Mesodermal cell (in vitro differentiated cells): ENCODE measurements around the gene SLC35E3.
"Not testable (repeated sequence)": the region's sequence is repeated elsewhere in the genome, so short reads cannot be mapped to it uniquely, and the experiment has no call there.

Experiments used
- H3K27ac ChIP-seq: 2 replicates; pipeline ENCODE4 v1.7.0; 2013; ENCODE audit warnings: mild to moderate bottlenecking, low read depth, low read length, moderate library complexity; ENCODE audit not compliant: severe bottlenecking
- H3K36me3 ChIP-seq: 2 replicates; pipeline ENCODE4 v1.7.1; 2013; ENCODE audit warnings: mild to moderate bottlenecking, low read length, moderate library complexity; ENCODE audit not compliant: control insufficient read depth, insufficient read depth
- H3K4me1 ChIP-seq: one replicate; pipeline ENCODE4 v1.7.1; 2013; ENCODE audit warnings: mild to moderate bottlenecking, low read length; ENCODE audit not compliant: insufficient read depth, control insufficient read depth, poor library complexity, severe bottlenecking
- H3K4me3 ChIP-seq: 2 replicates; pipeline ENCODE4 v1.7.0; 2013; ENCODE audit warnings: low read length, control low read depth, mild to moderate bottlenecking; ENCODE audit not compliant: insufficient read depth, poor library complexity, severe bottlenecking; ENCODE audit errors: extremely low read depth
- H3K9me3 ChIP-seq: 2 replicates; pipeline ENCODE4 v1.7.1; 2013; ENCODE audit warnings: mild to moderate bottlenecking, low read length, moderate library complexity; ENCODE audit not compliant: control insufficient read depth
- WGBS, 2 experiments: methylation state at CpG; one replicate each; pipeline ENCODE4 v1.1.5; 2013; ENCODE audit warnings: missing lambda C conversion rate in 2 of 2; ENCODE audit not compliant: insufficient coverage in 2 of 2; 5-methylcytosine and 5-hydroxymethylcytosine counted together

The SLC35E3 gene

GRCh38 chr12:68806488-68807237, 60.7 kb downstream of the SLC35E3 start:
- 97 to 98% methylated on average over 7 to 8 of the region's 18 CpGs for WGBS, 2 experiments
- Histone ChIP-seq H3K9me3 (no peaks in the 10 kb centered on the region), H3K27ac (no peak overlapping the region), H3K4me1 (peaks cover 8% of the 10 kb centered on the region), H3K4me3 (no peak overlapping the region), H3K36me3 (peaks cover 18% of the 10 kb centered on the region)

DNA sequence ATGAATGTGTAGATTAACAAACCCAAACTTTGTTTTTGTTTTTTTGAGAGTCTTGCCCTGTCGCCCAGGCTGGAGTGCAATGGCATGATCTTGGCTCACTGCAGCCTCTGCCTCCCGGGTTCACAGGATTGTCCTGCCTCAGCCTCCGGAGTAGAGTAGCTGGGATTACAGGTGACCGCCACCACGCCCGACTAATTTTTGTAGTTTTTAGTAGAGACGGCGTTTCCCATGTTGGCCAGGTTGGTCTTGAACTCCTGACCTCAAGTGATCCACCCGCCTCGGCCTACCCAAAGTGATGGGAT, 61.2 kb downstream of the SLC35E3 start:
- Histone ChIP-seq H3K36me3 (peaks cover 24% of the 10 kb centered on the region), H3K27ac (peak overlapping the region; percentile 97), H3K4me3 (peak overlapping the region; percentile 89)
- not testable (repeated sequence) for H3K9me3 ChIP-seq, H3K4me1 ChIP-seq
- WGBS, 2 experiments = 49 to 58% methylated on average over 10 of the region's 10 CpGs

DNA sequence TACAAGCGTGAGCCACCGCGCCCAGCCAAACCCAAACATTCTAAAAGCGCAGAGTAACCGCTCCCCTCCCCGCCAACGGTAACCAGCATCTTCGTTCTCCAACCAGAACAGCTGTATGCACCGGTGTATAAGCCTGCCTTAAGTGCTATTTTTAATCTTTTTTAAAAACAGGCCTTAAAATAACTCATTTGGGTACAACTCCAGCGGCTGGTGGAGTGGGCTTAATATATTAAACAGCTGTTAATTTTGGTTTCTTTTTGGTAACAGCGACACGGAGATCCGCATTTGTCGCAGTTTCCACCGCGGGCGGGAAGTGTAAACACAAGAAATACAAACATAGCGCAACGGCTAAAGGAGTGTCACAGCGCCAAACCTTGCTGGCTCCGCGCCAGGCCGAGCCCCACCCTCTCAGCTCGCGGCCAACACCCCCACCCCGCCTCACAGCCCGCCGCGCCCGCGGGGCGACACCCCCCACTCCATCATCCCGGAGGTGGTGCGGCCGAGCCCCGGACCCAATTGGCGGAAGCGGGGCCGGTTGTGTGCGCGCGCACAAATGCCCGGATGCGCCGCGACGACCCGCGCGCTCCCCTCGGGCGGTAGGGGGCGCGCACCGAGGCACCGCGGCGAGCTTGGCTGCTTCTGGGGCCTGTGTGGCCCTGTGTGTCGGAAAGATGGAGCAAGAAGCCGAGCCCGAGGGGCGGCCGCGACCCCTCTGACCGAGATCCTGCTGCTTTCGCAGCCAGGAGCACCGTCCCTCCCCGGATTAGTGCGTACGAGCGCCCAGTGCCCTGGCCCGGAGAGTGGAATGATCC, 61.8 kb downstream of the SLC35E3 start, which contains the start of gene MDM2:
Gene MDM2, plus strand, starts transcription at position 602 of the 812 bp plus-strand sequence. CDS start 301 bp downstream, outside the sequence.
- H3K4me3 ChIP-seq = peak within 1 kb of the TSS; percentile 89
- H3K27ac ChIP-seq = peak within 1 kb of the TSS; percentile 97
- H3K9me3 ChIP-seq = no peaks in the 10 kb centered on the region
- H3K4me1 ChIP-seq = peaks cover 5% of the 10 kb centered on the region
- peaks cover 29% of the 10 kb centered on the region for H3K36me3 ChIP-seq
- WGBS, 2 experiments = 2 to 3% methylated on average over 46 to 56 of the region's 72 CpGs

GRCh38 chr12:68808388-68809189, 62.6 kb downstream of the SLC35E3 start:
- Histone ChIP-seq H3K27ac (peak overlapping the region; percentile 97), H3K4me1 (peaks cover 9% of the 10 kb centered on the region), H3K36me3 (peaks cover 37% of the 10 kb centered on the region), H3K4me3 (peak overlapping the region; percentile 89), H3K9me3 (no peaks in the 10 kb centered on the region)
- WGBS, 2 experiments = 0% methylated on average over 33 to 46 of the region's 61 CpGs

DNA sequence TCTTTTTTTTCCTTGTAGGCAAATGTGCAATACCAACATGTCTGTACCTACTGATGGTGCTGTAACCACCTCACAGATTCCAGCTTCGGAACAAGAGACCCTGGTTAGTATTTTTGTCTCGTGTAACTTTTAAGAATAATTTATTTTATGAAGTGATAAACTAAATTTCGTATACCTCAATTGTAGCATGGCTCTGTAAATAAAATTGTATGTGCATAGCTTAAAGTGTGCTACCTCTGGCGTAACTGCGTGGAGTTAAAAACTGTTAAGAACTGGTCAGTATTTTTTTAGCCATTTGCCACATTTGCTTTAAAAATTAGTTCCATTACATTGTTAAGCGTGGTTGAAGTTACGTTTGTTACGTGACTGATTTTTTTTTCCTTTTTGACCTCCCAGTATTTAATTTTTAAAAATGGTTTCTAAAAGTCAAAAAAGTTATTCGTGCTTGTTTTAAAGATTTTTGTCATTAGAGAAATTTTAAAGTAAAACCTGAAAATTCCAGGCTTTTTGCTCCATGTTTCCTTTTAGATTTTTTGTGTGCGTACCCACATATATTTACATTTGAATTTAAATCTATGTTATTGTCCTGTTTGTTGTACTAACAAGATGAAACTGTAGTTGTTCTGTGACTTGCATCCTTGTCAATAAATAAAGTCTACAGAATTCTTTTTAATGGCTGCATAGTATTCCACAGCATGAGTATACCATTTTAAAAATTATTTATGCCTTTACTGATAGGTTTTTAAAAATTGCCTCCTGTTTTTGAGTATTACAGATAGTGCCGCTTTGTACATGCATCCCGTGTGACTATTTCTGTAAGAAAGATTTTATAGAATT, 63.4 kb downstream of the SLC35E3 start:
- Histone ChIP-seq H3K9me3 (no peaks in the 10 kb centered on the region), H3K4me1 (peaks cover 6% of the 10 kb centered on the region), H3K27ac (peak overlapping the region; percentile 97), H3K36me3 (peaks cover 45% of the 10 kb centered on the region), H3K4me3 (peak overlapping the region; percentile 89)
- WGBS, 2 experiments = 82 to 83% methylated on average over 2 to 4 of the region's 12 CpGs

GRCh38 chr12:68810027-68810389, 64.0 kb downstream of the SLC35E3 start:
- H3K9me3 ChIP-seq, H3K4me1 ChIP-seq, H3K27ac ChIP-seq: not testable (repeated sequence)
- Histone ChIP-seq H3K36me3 (peaks cover 51% of the 10 kb centered on the region), H3K4me3 (peak overlapping the region; percentile 89)
- 90 to 95% methylated on average over 10 to 11 of the region's 13 CpGs for WGBS, 2 experiments

GRCh38 chr12:68811573-68811972, 65.6 kb downstream of the SLC35E3 start:
- H3K4me3 ChIP-seq = peak overlapping the region; percentile 89

DNA sequence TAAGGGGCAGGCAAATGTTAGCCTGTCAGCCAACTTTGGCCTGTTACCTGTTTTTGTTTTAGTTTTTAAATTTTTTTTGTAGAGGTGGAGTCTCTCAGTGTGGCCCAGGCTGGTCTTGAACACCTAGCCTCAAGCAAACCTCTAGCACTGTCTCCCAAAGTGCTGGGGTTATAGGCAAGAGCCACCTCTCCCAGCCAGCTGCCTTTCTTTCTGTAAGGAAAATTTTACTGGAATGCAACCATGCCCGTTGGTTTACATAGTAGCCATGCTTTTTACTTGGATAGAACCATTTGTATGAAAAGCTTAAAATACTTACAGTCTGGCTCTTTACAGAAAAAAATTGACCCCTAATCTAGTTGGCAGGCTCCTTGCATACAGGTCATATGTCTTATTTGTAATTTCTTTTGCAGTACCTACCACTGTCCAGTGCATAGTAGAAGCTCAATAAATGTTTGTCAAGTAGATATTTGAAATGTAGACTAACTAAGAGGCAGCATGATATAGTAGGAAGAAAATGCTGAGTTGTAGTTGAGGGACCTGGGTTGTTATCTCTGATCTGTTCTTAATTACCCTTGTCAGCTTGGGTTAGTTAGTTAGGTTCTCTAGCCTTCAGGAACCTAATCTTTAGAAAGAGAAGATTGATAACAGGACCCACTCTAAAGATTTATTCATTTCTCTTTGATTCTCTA, 66.7 kb downstream of the SLC35E3 start:
- H3K27ac ChIP-seq = no peak overlapping the region
- peaks cover 4% of the 10 kb centered on the region for H3K4me1 ChIP-seq
- 88% methylated on average over 1 of the region's 1 CpG; no CpG with 5 or more reads in 1 of the 2 experiments for WGBS, 2 experiments
- peak overlapping the region; percentile 89 for H3K4me3 ChIP-seq
- H3K9me3 ChIP-seq = no peaks in the 10 kb centered on the region
- H3K36me3 ChIP-seq = peaks cover 76% of the 10 kb centered on the region

More at GRCh38 chr12:68811573-68811972, 65.6 kb downstream of the SLC35E3 start:
- not testable (repeated sequence) for H3K27ac ChIP-seq, H3K9me3 ChIP-seq, H3K4me1 ChIP-seq
- 95 to 100% methylated on average over 4 to 5 of the region's 6 CpGs for WGBS, 2 experiments
- H3K36me3 ChIP-seq = peaks cover 66% of the 10 kb centered on the region

DNA sequence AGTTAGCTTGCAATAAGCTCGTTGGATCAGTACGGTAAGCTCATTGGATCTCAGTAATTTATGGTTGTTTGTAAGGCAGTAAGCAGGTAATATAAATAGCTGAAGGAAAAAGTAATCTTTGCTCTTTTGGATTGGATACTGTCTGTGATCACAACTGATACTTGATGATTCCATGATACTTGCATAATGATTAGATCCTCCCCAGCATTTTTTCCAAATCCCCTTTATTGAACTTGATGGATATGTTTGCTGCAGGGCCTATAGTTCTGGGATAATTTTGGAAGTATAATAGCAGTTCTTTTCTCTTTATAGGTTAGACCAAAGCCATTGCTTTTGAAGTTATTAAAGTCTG, 67.2 kb downstream of the SLC35E3 start:
- Histone ChIP-seq H3K4me3 (peak overlapping the region; percentile 89), H3K9me3 (no peaks in the 10 kb centered on the region), H3K36me3 (peaks cover 80% of the 10 kb centered on the region), H3K27ac (no peak overlapping the region), H3K4me1 (peaks cover 4% of the 10 kb centered on the region)
- WGBS, 2 experiments = 100% methylated on average over 1 to 2 of the region's 2 CpGs
